HCT116 (cell line): Measurements from ENCODE around the gene MS4A8.

Experiments used
- CTCF ChIP-seq, 3 experiments: fragments of 200-600 bp in 1 of 3; sonication (generic) in 1 of 3; IDR thresholded peaks in 2 of 3; conservative IDR thresholded peaks in 1 of 3; 2 replicates each; pipeline ENCODE4 v1.5.1; 2012 to 2017; ENCODE audit warnings: low read depth in 2 of 3, low read length in 2 of 3, antibody characterized with exemption in 1 of 3, borderline replicate concordance in 1 of 3, control low read depth in 1 of 3, mild to moderate bottlenecking in 1 of 3, mixed read lengths in 1 of 3, mixed run types in 1 of 3, moderate library complexity in 1 of 3; ENCODE audit not compliant: insufficient read depth in 1 of 3
- EZH2 ChIP-seq: fragments of 200-600 bp; sonication (generic); IDR thresholded peaks from 2 replicates; pipeline ENCODE4 v1.6.1; 2017; ENCODE audit warnings: antibody characterized with exemption, mixed run types
- JUND ChIP-seq: IDR thresholded peaks from 2 replicates; pipeline ENCODE4 v1.6.1; 2012
- MAX ChIP-seq: IDR thresholded peaks from 2 replicates; pipeline ENCODE4 v1.6.1; 2012
- POLR2A ChIP-seq: IDR thresholded peaks from 2 replicates; pipeline ENCODE4 v1.7.0; 2011; ENCODE audit warnings: borderline replicate concordance; ENCODE audit not compliant: insufficient read depth, insufficient read length; ENCODE audit errors: extremely low read depth
- POLR2AphosphoS5 ChIP-seq: IDR thresholded peaks from 2 replicates; pipeline ENCODE4 v1.6.1; 2011; ENCODE audit warnings: mild to moderate bottlenecking, low read depth, low read length, moderate library complexity
- SP1 ChIP-seq: IDR thresholded peaks from 2 replicates; pipeline ENCODE4 v1.6.1; 2012; ENCODE audit warnings: low read depth
- YY1 ChIP-seq: IDR thresholded peaks from 2 replicates; pipeline ENCODE4 v1.6.1; 2011; ENCODE audit warnings: low read length, low read depth, moderate library complexity, mild to moderate bottlenecking; ENCODE audit not compliant: insufficient replicate concordance; ENCODE audit errors: extremely low read depth
- ZFX ChIP-seq: fragments of 450-650 bp; IDR thresholded peaks from 2 replicates; pipeline ENCODE4 v1.6.1; 2017

GRCh38 chr11:60731586-60731985 lies 32.2 kb downstream of the MS4A8 start:
- no peak for TF ChIP-seq CTCF (IDR thresholded peaks at IDR 0.05 in 2 of 3, conservative IDR thresholded peaks at IDR 0.05 in 1 of 3; ENCODE audit: borderline replicate concordance in 1 of 3, insufficient read depth in 1 of 3, low read depth in 2 of 3, low read length in 2 of 3)
- no peak for TF ChIP-seq JUND
- TF ChIP-seq ZFX, result no peak
- TF ChIP-seq EZH2, result no peak
- TF ChIP-seq POLR2A, result no peak
- no peak for TF ChIP-seq SP1
- TF ChIP-seq YY1, result no peak
- no peak for TF ChIP-seq MAX
- no peak for TF ChIP-seq POLR2AphosphoS5
